Nephron progenitor cell (in vitro differentiated cells): ENCODE measurements around the gene ZFHX3.
A peak's percentile ranks its signal among the peaks of the same experiment; 100 is the strongest.

Source experiments
- DNase-seq: peaks from one replicate; pipeline ENCODE4 v3.0.0; 2021
- H3K27ac Mint-ChIP-seq: 2 replicates; pipeline ENCODE4 v1.8.0; 2021; ENCODE audit warnings: mild to moderate bottlenecking, moderate library complexity, mixed read lengths
- H3K27me3 Mint-ChIP-seq: 2 replicates; pipeline ENCODE4 v1.8.0; 2021; ENCODE audit warnings: mild to moderate bottlenecking, low read depth, mixed read lengths; ENCODE audit not compliant: poor library complexity
- H3K36me3 Mint-ChIP-seq: 2 replicates; pipeline ENCODE4 v1.8.0; 2021; ENCODE audit warnings: low read depth, mixed read lengths
- H3K4me1 Mint-ChIP-seq: 2 replicates; pipeline ENCODE4 v1.8.0; 2021; ENCODE audit warnings: mixed read lengths
- H3K4me3 Mint-ChIP-seq: 2 replicates; pipeline ENCODE4 v1.8.0; 2021; ENCODE audit warnings: mild to moderate bottlenecking, moderate library complexity, mixed read lengths
- H3K9me3 Mint-ChIP-seq: 2 replicates; pipeline ENCODE4 v1.8.0; 2021; ENCODE audit warnings: mild to moderate bottlenecking, moderate library complexity, mixed read lengths
- CTCF ChIP-seq: fragments of 200-600 bp; sonication (generic); IDR thresholded peaks from 2 replicates; pipeline ENCODE4 v1.5.0; 2021; ENCODE audit warnings: antibody characterized with exemption

The ZFHX3 gene

GRCh38 chr16:72967941-72968340 is 80.0 kb downstream of the ZFHX3 start:
- Mint-ChIP-seq H3K4me1 (peaks cover 46% of the 10 kb centered on the region), H3K9me3 (no peaks in the 10 kb centered on the region), H3K27me3 (no peaks in the 10 kb centered on the region), H3K36me3 (peaks cover 30% of the 10 kb centered on the region), H3K27ac (no peak overlapping the region), H3K4me3 (no peak overlapping the region)
- TF ChIP-seq CTCF = no peak
- DNase-seq = no peak

- Mint-ChIP-seq H3K4me1 (peaks cover 51% of the 10 kb centered on the region), H3K9me3 (peaks cover 4% of the 10 kb centered on the region), H3K4me3 (no peak overlapping the region), H3K36me3 (peaks cover 69% of the 10 kb centered on the region), H3K27me3 (peaks cover 5% of the 10 kb centered on the region), H3K27ac (peak overlapping the region; percentile 72)
- no peak for TF ChIP-seq CTCF
- DNase-seq = no peak
These were observed 84.2 kb downstream of the ZFHX3 start for GRCh38 chr16:72963533-72964315.

- peaks cover 78% of the 10 kb centered on the region for H3K36me3 Mint-ChIP-seq
These were observed 85.6 kb downstream of the ZFHX3 start for GRCh38 chr16:72962347-72962746.

GRCh38 chr16:72961863-72962262 is 86.1 kb downstream of the ZFHX3 start:
- Mint-ChIP-seq H3K9me3 (peaks cover 4% of the 10 kb centered on the region), H3K4me1 (peaks cover 46% of the 10 kb centered on the region), H3K4me3 (no peak overlapping the region), H3K27ac (peak overlapping the region; percentile 24), H3K36me3 (peaks cover 79% of the 10 kb centered on the region), H3K27me3 (peaks cover 5% of the 10 kb centered on the region)
- DNase-seq = no peak
- no peak for TF ChIP-seq CTCF

More at GRCh38 chr16:72962347-72962746, 85.6 kb downstream of the ZFHX3 start:
- Mint-ChIP-seq H3K4me1 (peaks cover 46% of the 10 kb centered on the region), H3K27ac (no peak overlapping the region), H3K9me3 (peaks cover 4% of the 10 kb centered on the region), H3K4me3 (no peak overlapping the region), H3K27me3 (peaks cover 5% of the 10 kb centered on the region)
- DNase-seq = no peak
- no peak for TF ChIP-seq CTCF

GRCh38 chr16:72961115-72961832 is 86.7 kb downstream of the ZFHX3 start:
- Mint-ChIP-seq H3K27ac (peak overlapping the region; percentile 24), H3K27me3 (peaks cover 5% of the 10 kb centered on the region), H3K36me3 (peaks cover 78% of the 10 kb centered on the region), H3K9me3 (peaks cover 4% of the 10 kb centered on the region), H3K4me3 (no peak overlapping the region), H3K4me1 (peaks cover 46% of the 10 kb centered on the region)
- TF ChIP-seq CTCF = no peak
- no peak for DNase-seq
